Embryonic facial prominence (tissue), 1 donor: ENCODE data around the gene SLC45A3.

Experiments
- DNase-seq: peaks from one replicate; pipeline ENCODE4 v3.0.0-alpha.2; 2016; ENCODE audit errors: extremely low spot score

Gene SLC45A3

GRCh38 chr1:205701420-205701819, 21.1 kb upstream of the SLC45A3 start:
- DNase-seq = no peak

- no peak for DNase-seq
These were observed 20.6 kb upstream of the SLC45A3 start for GRCh38 chr1:205700865-205701401.

DNA sequence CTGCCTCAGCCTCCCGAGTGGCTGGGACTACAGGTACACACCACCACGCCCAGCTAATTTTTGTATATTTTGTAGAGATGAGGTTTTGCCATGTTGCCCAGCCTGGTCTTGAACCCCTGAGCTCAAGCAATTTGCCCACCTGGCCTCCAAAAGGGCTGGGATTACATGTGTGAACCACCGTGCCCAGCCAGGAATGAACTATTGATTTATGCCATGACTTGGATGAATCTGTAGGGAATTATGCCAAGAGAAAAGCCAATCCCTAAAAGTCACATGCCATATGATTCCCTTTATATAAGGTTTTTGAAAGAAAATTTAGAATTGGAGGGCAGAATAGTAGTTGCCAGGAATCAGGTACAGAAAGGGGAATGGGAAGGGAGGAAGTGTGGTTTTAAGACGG, 19.1 kb upstream of the SLC45A3 start:
- no peak for DNase-seq

DNA sequence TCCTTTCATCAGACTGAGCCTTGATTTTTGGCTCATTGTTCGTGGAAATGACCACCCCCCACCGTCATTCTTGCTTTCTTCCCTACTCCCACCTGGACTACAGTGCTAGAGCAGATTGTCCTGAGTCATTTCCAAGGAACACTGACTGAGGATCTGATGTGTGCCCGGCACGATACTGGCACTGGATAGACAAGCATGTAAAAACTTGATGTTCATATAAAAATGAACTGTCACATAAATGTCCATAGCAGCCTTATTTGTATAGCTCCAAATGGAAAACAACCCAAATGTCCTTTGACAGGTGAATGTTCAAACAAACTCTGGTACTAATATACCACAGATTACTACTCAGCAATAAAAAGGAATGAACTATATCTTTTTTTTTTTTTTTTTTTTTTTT, 18.6 kb upstream of the SLC45A3 start:
- no peak for DNase-seq

- no peak for DNase-seq
These were observed 13.2 kb upstream of the SLC45A3 start for GRCh38 chr1:205693421-205693991.

- DNase-seq = no peak
These were observed 12.1 kb upstream of the SLC45A3 start for GRCh38 chr1:205692423-205692822.

GRCh38 chr1:205690122-205690756, 9.9 kb upstream of the SLC45A3 start:
- no peak for DNase-seq

- no peak for DNase-seq
These were observed 9.2 kb upstream of the SLC45A3 start for GRCh38 chr1:205689479-205689878.

- DNase-seq = no peak
These were observed 8.1 kb upstream of the SLC45A3 start for GRCh38 chr1:205688171-205689080.

- no peak for DNase-seq
These were observed 6.9 kb upstream of the SLC45A3 start for GRCh38 chr1:205687242-205687641.

- no peak for DNase-seq
These were observed 1.1 kb upstream of the SLC45A3 start for GRCh38 chr1:205681364-205681763.

- no peak for DNase-seq
These were observed 1.8 kb downstream of the SLC45A3 start for GRCh38 chr1:205678286-205679111.

DNA sequence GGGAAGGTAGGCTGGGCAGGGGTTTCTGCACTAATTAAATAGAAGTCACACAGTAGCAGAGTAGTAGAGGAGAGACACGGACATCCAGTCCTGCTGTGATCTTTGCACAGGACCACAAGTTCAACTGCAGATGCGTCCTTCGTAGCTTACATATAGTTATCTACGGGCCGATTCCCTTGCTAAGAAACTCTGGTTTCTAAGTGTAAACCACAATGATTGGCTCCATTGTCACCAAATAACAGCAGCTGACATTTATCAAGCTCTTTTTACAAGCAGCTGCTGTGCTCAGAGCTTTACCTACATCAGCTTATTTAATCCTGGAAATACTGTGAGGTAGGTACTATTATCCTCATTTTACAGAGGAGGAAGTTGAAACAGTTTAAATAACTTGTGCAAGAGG, 3.1 kb downstream of the SLC45A3 start:
- DNase-seq = no peak

- DNase-seq = no peak
These were observed 3.7 kb downstream of the SLC45A3 start for GRCh38 chr1:205676597-205676996.

DNA sequence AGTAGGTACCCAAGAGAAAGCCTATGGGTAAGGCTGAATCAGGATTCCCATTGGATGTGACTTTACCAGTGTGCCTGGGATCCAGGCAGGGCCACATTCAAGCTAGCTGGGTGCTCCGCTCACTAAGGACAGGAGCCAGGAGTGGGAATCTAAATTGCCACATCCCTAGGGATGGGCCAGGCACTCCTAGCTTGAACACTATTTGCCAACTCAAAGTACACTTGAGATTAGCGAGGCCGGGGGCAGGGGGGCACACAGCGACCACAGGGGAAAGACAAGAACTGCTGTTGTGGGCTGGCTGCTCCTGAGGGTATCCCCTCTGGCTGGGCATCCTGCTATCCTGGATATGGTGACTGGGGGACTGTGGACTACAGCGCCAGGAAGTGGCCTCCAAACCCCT, 4.3 kb downstream of the SLC45A3 start:
- DNase-seq = no peak

DNA sequence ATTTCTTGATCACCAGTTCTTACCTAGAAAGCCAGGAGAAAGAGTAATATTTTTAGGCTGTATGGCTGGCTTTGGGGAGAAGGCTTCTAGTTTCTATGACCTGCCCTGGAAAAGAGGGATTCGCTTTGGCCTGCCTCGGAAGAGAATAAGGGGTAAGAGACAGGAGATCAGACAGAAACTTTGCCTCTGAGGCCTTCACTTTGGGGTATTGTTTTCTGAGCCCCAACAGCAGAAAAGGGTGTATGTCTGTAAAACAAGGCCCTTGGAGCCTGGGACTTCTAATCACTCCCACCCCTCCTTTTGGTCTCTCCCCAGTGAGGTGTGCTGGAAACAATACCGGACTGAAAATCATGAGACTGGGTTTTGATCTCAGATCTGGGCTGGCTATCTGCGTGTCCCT, 5.1 kb downstream of the SLC45A3 start:
- no peak for DNase-seq

GRCh38 chr1:205672970-205673369, 7.3 kb downstream of the SLC45A3 start:
- DNase-seq = no peak

GRCh38 chr1:205672395-205672889, 7.9 kb downstream of the SLC45A3 start:
- DNase-seq = no peak

DNA sequence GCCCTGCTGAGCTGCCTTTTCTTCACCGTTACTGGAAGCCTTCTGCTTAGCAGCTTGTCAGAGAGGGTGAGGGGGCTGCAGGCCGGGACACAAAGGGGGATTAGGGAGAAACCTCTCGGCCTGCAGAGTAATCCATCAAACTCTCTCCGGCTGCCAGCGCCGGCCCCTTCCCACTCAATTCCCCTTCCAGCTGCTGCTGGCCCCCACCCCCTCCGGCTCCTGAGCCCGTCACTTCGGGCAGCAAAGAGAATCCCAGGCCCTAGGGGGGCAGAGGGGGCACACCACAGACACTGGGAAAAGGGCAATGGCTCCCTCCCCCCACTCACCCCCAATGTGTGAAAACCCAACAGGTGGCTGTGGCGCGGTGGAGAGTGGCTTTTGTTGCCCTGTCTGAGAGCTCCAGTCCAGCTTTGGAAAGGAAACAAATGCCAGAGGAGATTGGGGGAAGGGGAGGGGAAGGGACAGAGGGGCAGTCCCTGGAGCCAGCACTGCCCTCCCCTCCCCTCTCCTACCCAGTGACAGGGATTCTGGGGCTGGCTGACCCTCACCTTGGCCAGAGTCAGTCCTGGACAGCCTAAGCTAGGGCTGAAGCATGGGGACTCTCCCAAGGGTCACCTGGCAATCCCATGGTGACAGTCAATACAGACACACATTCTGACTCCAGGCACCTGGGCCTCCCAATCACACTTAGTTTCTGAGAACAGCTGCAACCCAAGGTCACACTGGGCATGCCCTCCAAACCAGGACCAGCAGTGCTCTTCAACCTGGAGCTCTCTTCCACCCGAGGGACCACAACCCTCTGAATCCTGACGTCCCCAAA, 9.5 kb downstream of the SLC45A3 start:
- no peak for DNase-seq

DNA sequence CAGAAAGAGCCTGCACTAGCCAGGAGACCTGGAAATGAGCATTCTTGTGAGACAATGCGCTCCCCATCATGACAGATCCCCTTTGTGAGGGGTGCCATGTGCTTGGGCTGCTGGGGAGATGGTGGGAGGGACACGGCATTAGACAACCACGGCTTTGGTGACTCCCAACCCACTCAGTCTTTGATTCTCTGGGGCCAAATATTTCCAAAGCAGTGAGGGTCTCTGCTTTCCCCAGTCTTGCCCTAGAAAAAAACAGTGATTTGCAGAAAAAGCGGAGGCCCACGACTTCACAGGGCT, 10.2 kb downstream of the SLC45A3 start:
- no peak for DNase-seq
